Progenitor cell of endocrine pancreas (in vitro differentiated cells): ENCODE data around the gene SP7. TPM values are rescaled to one million over a fixed set of nuclear protein-coding genes. Genes with fewer than 3 reads are reported as not detected.
A peak's percentile ranks its signal among the peaks of the same experiment; 100 is the strongest.

Source experiments
- DNase-seq: peaks from one replicate; pipeline ENCODE4 v3.0.0; 2021; ENCODE audit warnings: low spot score; ENCODE audit not compliant: unreplicated experiment
- H3K27ac Mint-ChIP-seq: 2 replicates; pipeline ENCODE4 v1.8.0; 2021; ENCODE audit warnings: mild to moderate bottlenecking, moderate library complexity, mixed read lengths
- H3K27me3 Mint-ChIP-seq: 2 replicates; pipeline ENCODE4 v1.8.0; 2021; ENCODE audit warnings: mixed read lengths
- H3K36me3 Mint-ChIP-seq: 2 replicates; pipeline ENCODE4 v1.8.0; 2022; ENCODE audit warnings: mixed read lengths; ENCODE audit not compliant: insufficient read depth
- H3K4me1 Mint-ChIP-seq: 2 replicates; pipeline ENCODE4 v1.8.0; 2021; ENCODE audit warnings: low read depth, mixed read lengths
- H3K4me3 Mint-ChIP-seq: 2 replicates; pipeline ENCODE4 v1.8.0; 2021; ENCODE audit warnings: low read depth, mild to moderate bottlenecking, moderate library complexity, mixed read lengths
- H3K9me3 Mint-ChIP-seq: 2 replicates; pipeline ENCODE4 v1.8.0; 2021; ENCODE audit warnings: low read depth, mixed read lengths
- CTCF ChIP-seq: fragments of 200-600 bp; sonication (generic); IDR thresholded peaks from one replicate; pipeline ENCODE4 v1.5.0; 2021; ENCODE audit warnings: antibody characterized with exemption, mild to moderate bottlenecking; ENCODE audit not compliant: unreplicated experiment
- long read RNA-seq: library from polyadenylated mRNA; unstranded; transcript quantifications from one replicate; pipeline ENCODE4 v2.0.0, GENCODE V29; 2020
- total RNA-seq: library from RNA; stranded (reverse); gene quantifications from 2 replicates; pipeline ENCODE4 v1.2.1, GENCODE V29; 2021

The SP7 gene
- 0.10 TPM in 1 of 2 replicates, not detected in the other for total RNA-seq
- long read RNA-seq, partial matches to known transcripts = 0 of 1 reads
- long read RNA-seq, other reads (novel, unspliced or antisense) = 1 of 1 reads

- TF ChIP-seq CTCF = no peak
- Mint-ChIP-seq H3K4me3 (no peak within 1 kb of the TSS), H3K9me3 (no peaks in the 10 kb centered on the region), H3K27me3 (peaks cover 46% of the 10 kb centered on the region), H3K36me3 (no peaks in the 10 kb centered on the region), H3K4me1 (peaks cover 17% of the 10 kb centered on the region), H3K27ac (no peak within 1 kb of the TSS)
- no peak for DNase-seq
Measured at GRCh38 chr12:53336181-53336681, at the start of gene SP7. Gene SP7 (minus strand): TSS chr12:53336354. CDS start chr12:53335646, 708 bp downstream.

- H3K27ac Mint-ChIP-seq = no peak overlapping the region
- no peaks in the 10 kb centered on the region for H3K9me3 Mint-ChIP-seq
- H3K4me3 Mint-ChIP-seq = peak overlapping the region; percentile 47
- no peak for DNase-seq
- H3K27me3 Mint-ChIP-seq = no peaks in the 10 kb centered on the region
- TF ChIP-seq CTCF = no peak
- H3K36me3 Mint-ChIP-seq = peaks cover 30% of the 10 kb centered on the region
- H3K4me1 Mint-ChIP-seq = peaks cover 42% of the 10 kb centered on the region
Measured at GRCh38 chr12:53383258-53383657, 47.1 kb upstream of the SP7 start.

GRCh38 chr12:53381731-53382630 lies 45.8 kb upstream of the SP7 start:
- TF ChIP-seq CTCF = peak; percentile 48
- no peaks in the 10 kb centered on the region for H3K9me3 Mint-ChIP-seq
- H3K36me3 Mint-ChIP-seq = peaks cover 25% of the 10 kb centered on the region
- H3K27ac Mint-ChIP-seq = peak overlapping the region; percentile 99
- peaks cover 35% of the 10 kb centered on the region for H3K4me1 Mint-ChIP-seq
- no peak for DNase-seq
- H3K4me3 Mint-ChIP-seq = peak overlapping the region; percentile 90
- no peaks in the 10 kb centered on the region for H3K27me3 Mint-ChIP-seq

- DNase-seq = peak; percentile 14
- Mint-ChIP-seq H3K9me3 (no peaks in the 10 kb centered on the region), H3K4me3 (peak overlapping the region; percentile 90), H3K4me1 (peaks cover 34% of the 10 kb centered on the region), H3K36me3 (peaks cover 21% of the 10 kb centered on the region), H3K27me3 (no peaks in the 10 kb centered on the region), H3K27ac (peak overlapping the region; percentile 99)
- no peak for TF ChIP-seq CTCF
Measured at GRCh38 chr12:53380794-53381730, 44.9 kb upstream of the SP7 start.
